ENCODE data around the gene WFDC12. TPM values are rescaled to one million over a fixed set of nuclear protein-coding genes. Genes with fewer than 3 reads are reported as not detected.

Gene WFDC12
- polyA plus RNA-seq, 1 donor (not counting 4 experiments of a cell fraction or from before 2014, with no cell fraction given), result 1.8 TPM

DNA sequence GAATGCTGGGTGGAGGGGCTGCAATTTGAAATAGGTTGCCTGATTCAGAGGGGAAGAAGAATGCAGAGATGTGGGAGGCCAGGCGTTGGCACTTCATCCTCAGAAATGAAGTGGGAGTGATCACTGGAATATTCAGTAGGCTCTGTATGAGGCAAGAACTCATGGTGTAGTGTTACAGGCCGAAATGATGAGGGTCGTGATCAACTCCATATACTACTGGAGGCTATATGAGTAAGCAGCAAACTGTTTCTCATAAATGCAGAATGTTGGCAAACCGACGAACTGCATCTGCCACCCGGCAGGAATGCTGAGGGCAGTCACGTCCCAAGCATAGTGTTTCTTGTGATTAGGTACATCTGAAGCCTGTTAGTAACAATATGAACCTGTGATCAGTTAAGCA, 36.0 kb downstream of the WFDC12 start:
- TF ChIP-seq, protein P1, sequence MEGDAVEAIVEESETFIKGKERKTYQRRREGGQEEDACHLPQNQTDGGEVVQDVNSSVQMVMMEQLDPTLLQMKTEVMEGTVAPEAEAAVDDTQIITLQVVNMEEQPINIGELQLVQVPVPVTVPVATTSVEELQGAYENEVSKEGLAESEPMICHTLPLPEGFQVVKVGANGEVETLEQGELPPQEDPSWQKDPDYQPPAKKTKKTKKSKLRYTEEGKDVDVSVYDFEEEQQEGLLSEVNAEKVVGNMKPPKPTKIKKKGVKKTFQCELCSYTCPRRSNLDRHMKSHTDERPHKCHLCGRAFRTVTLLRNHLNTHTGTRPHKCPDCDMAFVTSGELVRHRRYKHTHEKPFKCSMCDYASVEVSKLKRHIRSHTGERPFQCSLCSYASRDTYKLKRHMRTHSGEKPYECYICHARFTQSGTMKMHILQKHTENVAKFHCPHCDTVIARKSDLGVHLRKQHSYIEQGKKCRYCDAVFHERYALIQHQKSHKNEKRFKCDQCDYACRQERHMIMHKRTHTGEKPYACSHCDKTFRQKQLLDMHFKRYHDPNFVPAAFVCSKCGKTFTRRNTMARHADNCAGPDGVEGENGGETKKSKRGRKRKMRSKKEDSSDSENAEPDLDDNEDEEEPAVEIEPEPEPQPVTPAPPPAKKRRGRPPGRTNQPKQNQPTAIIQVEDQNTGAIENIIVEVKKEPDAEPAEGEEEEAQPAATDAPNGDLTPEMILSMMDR (optimal IDR thresholded peaks at IDR 0.05 in 1 of 3, IDR thresholded peaks at IDR 0.05 in 1 of 3, conservative IDR thresholded peaks at IDR 0.05 in 1 of 3; ENCODE audit: extremely low read depth in 1 of 3, insufficient read depth in 2 of 3, low read length in 3 of 3), result no peak
- no peak for TF ChIP-seq EZH2 (IDR thresholded peaks at IDR 0.05; ENCODE audit: low read length)

DNA sequence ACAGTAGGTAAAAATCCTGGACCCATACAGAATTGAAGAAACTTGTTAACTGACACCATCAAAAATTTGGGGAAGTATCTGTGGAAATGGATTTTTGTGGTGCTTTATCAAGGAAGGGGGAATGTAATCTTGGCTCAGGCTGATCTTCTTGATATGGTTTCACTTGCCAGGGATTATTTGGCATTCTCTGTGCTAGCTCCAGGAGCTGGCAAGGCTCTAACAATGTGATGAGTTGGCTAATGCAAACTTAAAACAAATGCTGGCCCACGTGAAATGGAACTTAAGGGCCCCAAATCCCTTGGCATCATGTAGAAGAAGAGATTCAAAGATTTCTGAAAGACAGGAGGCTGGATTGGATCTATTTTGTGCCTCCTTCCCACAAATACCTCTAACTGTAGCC, 36.5 kb downstream of the WFDC12 start:
- Histone ChIP-seq H3K9ac (ENCODE audit: control insufficient read depth, extremely low read depth, insufficient read depth, low read length) (no peak overlapping the region), H4K20me1 (ENCODE audit: control insufficient read depth, extremely low read depth, insufficient read depth, low read length) (no peaks in the 10 kb centered on the region), H3K4me3 (ENCODE audit: control insufficient read depth in 2 of 3, extremely low read depth in 1 of 3, insufficient read depth in 2 of 3, low read depth in 1 of 3, low read length in 3 of 3) (no peak overlapping the region), H3K36me3 (ENCODE audit: control insufficient read depth in 2 of 2, extremely low read depth in 1 of 2, insufficient read depth in 2 of 2, low read length in 2 of 2) (peaks cover 0 to 1% of the 10 kb centered on the region in 2 experiments), H3K4me1 (ENCODE audit: control insufficient read depth, extremely low read depth, insufficient read depth, low read length) (peaks cover 15% of the 10 kb centered on the region), H2AFZ (ENCODE audit: control insufficient read depth, low read length) (no peak overlapping the region), H3K79me2 (ENCODE audit: control insufficient read depth, insufficient read depth, low read length) (no peaks in the 10 kb centered on the region), H3K27ac (ENCODE audit: control insufficient read depth, insufficient read depth, low read length) (peak overlapping the region; percentile 27), H3K4me2 (ENCODE audit: control insufficient read depth, extremely low read depth, insufficient read depth, low read depth, low read length) (peak overlapping the region; percentile 35), H3K27me3 (ENCODE audit: control insufficient read depth, extremely low read depth, insufficient read depth, low read length) (no peaks in the 10 kb centered on the region), H3K9me1 (ENCODE audit: control insufficient read depth, extremely low read depth, insufficient read depth, low read length) (no peaks in the 10 kb centered on the region), H3K9me3 (ENCODE audit: control insufficient read depth, low read depth, low read length) (no peaks in the 10 kb centered on the region)
- no peak for DNase-seq (ENCODE audit: low read depth, low spot score)
- no peak for FAIRE-seq
- TF ChIP-seq EZH2 (IDR thresholded peaks at IDR 0.05; ENCODE audit: low read length), result no peak
- TF ChIP-seq, protein P1 (optimal IDR thresholded peaks at IDR 0.05 in 1 of 3, IDR thresholded peaks at IDR 0.05 in 1 of 3, conservative IDR thresholded peaks at IDR 0.05 in 1 of 3; ENCODE audit: extremely low read depth in 1 of 3, insufficient read depth in 2 of 3, low read length in 3 of 3), result no peak
- dilution Hi-C loops (cut with MboI; ENCODE audit: extremely low pct_ligation_motif_present, low sequenced_read_pairs), result no loop called here

More for the DNA sequence above, 36.0 kb downstream of the WFDC12 start:
- peak; percentile 84 for DNase-seq (ENCODE audit: low read depth, low spot score)
- dilution Hi-C loops (cut with MboI; ENCODE audit: extremely low pct_ligation_motif_present, low sequenced_read_pairs), result no loop called here
- no peaks in the 10 kb centered on the region for H3K27me3 ChIP-seq (ENCODE audit: control insufficient read depth, extremely low read depth, insufficient read depth, low read length)
- peaks cover 0 to 1% of the 10 kb centered on the region in 2 experiments for H3K36me3 ChIP-seq (ENCODE audit: control insufficient read depth in 2 of 2, extremely low read depth in 1 of 2, insufficient read depth in 2 of 2, low read length in 2 of 2)
- no peaks in the 10 kb centered on the region for H3K9me1 ChIP-seq (ENCODE audit: control insufficient read depth, extremely low read depth, insufficient read depth, low read length)
- peak; percentile 51 for FAIRE-seq
- peak overlapping the region; percentile 35 for H3K4me2 ChIP-seq (ENCODE audit: control insufficient read depth, extremely low read depth, insufficient read depth, low read depth, low read length)
- H4K20me1 ChIP-seq (ENCODE audit: control insufficient read depth, extremely low read depth, insufficient read depth, low read length), result no peaks in the 10 kb centered on the region
- peaks cover 15% of the 10 kb centered on the region for H3K4me1 ChIP-seq (ENCODE audit: control insufficient read depth, extremely low read depth, insufficient read depth, low read length)
- H3K27ac ChIP-seq (ENCODE audit: control insufficient read depth, insufficient read depth, low read length), result peak overlapping the region; percentile 27
- no peak overlapping the region for H3K4me3 ChIP-seq (ENCODE audit: control insufficient read depth in 2 of 3, extremely low read depth in 1 of 3, insufficient read depth in 2 of 3, low read depth in 1 of 3, low read length in 3 of 3)
- no peaks in the 10 kb centered on the region for H3K79me2 ChIP-seq (ENCODE audit: control insufficient read depth, insufficient read depth, low read length)
- H3K9ac ChIP-seq (ENCODE audit: control insufficient read depth, extremely low read depth, insufficient read depth, low read length), result no peak overlapping the region
- H3K9me3 ChIP-seq (ENCODE audit: control insufficient read depth, low read depth, low read length), result no peaks in the 10 kb centered on the region
- H2AFZ ChIP-seq (ENCODE audit: control insufficient read depth, low read length), result no peak overlapping the region

Measured in keratinocyte (primary cell).